Right lobe of liver (tissue), 4 donors: ENCODE results near the gene NR6A1.

Experiments used
- POLR2A ChIP-seq: fragments of 450-650 bp; IDR thresholded peaks from one replicate; pipeline ENCODE4 v1.6.1; 2017; ENCODE audit warnings: antibody characterized with exemption, mild to moderate bottlenecking
- TF ChIP-seq, protein P1 (sequence below), 4 donors: fragments of 200-600 bp in 3 of 4; fragments of 450-650 bp in 1 of 4; IDR thresholded peaks; one replicate each; pipeline versions ENCODE4 v1.5.1 to v1.8.0; 2016 to 2022; ENCODE audit warnings: antibody characterized with exemption in 4 of 4, mild to moderate bottlenecking in 2 of 4
- donor health status: DM: no; HTN: no; CAD: no.
- donor health status: DM: no; HTN: no; CAD: no.
- donor health status: DM: no; HTN: yes; CAD: no.

GRCh38 chr9:124809741-124810500 lies 38.8 kb upstream of the NR6A1 start:
- TF ChIP-seq, protein P1, sequence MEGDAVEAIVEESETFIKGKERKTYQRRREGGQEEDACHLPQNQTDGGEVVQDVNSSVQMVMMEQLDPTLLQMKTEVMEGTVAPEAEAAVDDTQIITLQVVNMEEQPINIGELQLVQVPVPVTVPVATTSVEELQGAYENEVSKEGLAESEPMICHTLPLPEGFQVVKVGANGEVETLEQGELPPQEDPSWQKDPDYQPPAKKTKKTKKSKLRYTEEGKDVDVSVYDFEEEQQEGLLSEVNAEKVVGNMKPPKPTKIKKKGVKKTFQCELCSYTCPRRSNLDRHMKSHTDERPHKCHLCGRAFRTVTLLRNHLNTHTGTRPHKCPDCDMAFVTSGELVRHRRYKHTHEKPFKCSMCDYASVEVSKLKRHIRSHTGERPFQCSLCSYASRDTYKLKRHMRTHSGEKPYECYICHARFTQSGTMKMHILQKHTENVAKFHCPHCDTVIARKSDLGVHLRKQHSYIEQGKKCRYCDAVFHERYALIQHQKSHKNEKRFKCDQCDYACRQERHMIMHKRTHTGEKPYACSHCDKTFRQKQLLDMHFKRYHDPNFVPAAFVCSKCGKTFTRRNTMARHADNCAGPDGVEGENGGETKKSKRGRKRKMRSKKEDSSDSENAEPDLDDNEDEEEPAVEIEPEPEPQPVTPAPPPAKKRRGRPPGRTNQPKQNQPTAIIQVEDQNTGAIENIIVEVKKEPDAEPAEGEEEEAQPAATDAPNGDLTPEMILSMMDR (IDR thresholded peaks at IDR 0.05), result no peak
- TF ChIP-seq POLR2A, result no peak
